ENCODE data around the gene EIF4G1.

DNA sequence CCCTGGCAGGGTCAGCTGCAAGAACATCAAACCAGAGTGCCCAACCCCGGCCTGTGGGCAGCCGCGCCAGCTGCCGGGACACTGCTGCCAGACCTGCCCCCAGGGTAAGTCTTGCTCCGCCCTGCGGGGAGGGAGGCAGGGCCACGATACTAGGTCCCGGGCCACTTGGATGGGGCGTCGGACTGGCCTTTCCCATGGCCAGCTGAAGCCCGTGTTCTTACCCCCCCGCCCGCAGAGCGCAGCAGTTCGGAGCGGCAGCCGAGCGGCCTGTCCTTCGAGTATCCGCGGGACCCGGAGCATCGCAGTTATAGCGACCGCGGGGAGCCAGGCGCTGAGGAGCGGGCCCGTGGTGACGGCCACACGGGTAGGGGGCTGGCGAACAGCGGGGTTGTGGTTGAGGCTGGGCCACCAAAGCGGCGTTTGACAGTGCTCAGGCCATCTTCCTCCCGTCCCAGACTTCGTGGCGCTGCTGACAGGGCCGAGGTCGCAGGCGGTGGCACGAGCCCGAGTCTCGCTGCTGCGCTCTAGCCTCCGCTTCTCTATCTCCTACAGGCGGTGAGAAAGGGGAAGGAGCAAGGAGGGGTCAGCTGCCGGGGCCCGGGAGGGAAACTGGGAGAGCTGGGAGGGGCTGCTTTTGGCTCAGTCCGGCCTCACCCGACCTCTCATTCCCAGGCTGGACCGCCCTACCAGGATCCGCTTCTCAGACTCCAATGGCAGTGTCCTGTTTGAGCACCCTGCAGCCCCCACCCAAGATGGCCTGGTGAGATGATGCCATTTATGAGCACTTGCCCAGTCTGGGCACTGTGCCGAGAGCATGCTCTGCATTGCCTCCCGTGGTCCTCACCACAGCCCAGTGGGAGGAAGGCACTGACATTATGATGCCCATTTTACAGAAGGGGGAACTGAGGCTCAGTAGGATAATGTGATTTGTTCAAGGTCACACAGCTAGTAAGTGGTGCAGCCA is 67.1 kb downstream of the EIF4G1 start:
- TF ChIP-seq, protein P1, sequence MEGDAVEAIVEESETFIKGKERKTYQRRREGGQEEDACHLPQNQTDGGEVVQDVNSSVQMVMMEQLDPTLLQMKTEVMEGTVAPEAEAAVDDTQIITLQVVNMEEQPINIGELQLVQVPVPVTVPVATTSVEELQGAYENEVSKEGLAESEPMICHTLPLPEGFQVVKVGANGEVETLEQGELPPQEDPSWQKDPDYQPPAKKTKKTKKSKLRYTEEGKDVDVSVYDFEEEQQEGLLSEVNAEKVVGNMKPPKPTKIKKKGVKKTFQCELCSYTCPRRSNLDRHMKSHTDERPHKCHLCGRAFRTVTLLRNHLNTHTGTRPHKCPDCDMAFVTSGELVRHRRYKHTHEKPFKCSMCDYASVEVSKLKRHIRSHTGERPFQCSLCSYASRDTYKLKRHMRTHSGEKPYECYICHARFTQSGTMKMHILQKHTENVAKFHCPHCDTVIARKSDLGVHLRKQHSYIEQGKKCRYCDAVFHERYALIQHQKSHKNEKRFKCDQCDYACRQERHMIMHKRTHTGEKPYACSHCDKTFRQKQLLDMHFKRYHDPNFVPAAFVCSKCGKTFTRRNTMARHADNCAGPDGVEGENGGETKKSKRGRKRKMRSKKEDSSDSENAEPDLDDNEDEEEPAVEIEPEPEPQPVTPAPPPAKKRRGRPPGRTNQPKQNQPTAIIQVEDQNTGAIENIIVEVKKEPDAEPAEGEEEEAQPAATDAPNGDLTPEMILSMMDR (IDR thresholded peaks at IDR 0.05; ENCODE audit: poor library complexity): no peak
- TF ChIP-seq EZH2phosphoT487 (IDR thresholded peaks at IDR 0.05; ENCODE audit: low read depth, severe bottlenecking, unreplicated experiment) (no peak), EZH2 (IDR thresholded peaks at IDR 0.05; ENCODE audit: borderline replicate concordance) (no peak)

Measured in hepatocyte (in vitro differentiated cells).